SK-N-SH (cell line): ENCODE measurements around the gene OGDH.

ENCODE experiments used
- CTCF ChIP-seq: fragments of 200-600 bp; sonication (generic); IDR thresholded peaks from 2 replicates; pipeline ENCODE4 v1.6.1; 2017; ENCODE audit warnings: antibody characterized with exemption, mild to moderate bottlenecking, moderate library complexity
- SIN3A ChIP-seq: IDR thresholded peaks from 2 replicates; pipeline ENCODE4 v1.6.1; 2012; ENCODE audit warnings: low read depth, mild to moderate bottlenecking, low read length, moderate library complexity, borderline replicate concordance

GRCh38 chr7:44750921-44751571 lies 144.6 kb downstream of the OGDH start:
- no peak for TF ChIP-seq SIN3A
- TF ChIP-seq CTCF = no peak
